Nephron (organoid): ENCODE data around the gene PPIH.
"Not testable (repeated sequence)": the region's sequence is repeated elsewhere in the genome, so short reads cannot be mapped to it uniquely, and the experiment has no call there.

ENCODE experiments used
- H3K27ac Mint-ChIP-seq, 3 experiments: 2 replicates each; pipeline ENCODE4 v1.8.0; 2020; ENCODE audit warnings: mixed read lengths in 3 of 3, mild to moderate bottlenecking in 2 of 3, moderate library complexity in 1 of 3
- H3K27me3 Mint-ChIP-seq: 2 replicates; pipeline ENCODE4 v1.8.0; 2021; ENCODE audit warnings: low read depth, mild to moderate bottlenecking, moderate library complexity, mixed read lengths
- H3K36me3 Mint-ChIP-seq: 2 replicates; pipeline ENCODE4 v1.8.0; 2020; ENCODE audit warnings: low read depth, mixed read lengths
- H3K4me1 Mint-ChIP-seq: 2 replicates; pipeline ENCODE4 v1.8.0; 2020; ENCODE audit warnings: mixed read lengths
- H3K4me3 Mint-ChIP-seq, 3 experiments: 2 replicates each; pipeline ENCODE4 v1.8.0; 2020; ENCODE audit warnings: mild to moderate bottlenecking in 3 of 3, mixed read lengths in 3 of 3, moderate library complexity in 2 of 3
- H3K9me3 Mint-ChIP-seq: 2 replicates; pipeline ENCODE4 v1.8.0; 2020; ENCODE audit warnings: mixed read lengths
- TF ChIP-seq, protein P1 (sequence below), 3 experiments: fragments of 200-600 bp; sonication (generic); IDR thresholded peaks; one replicate each; pipeline ENCODE4 v1.5.0; 2021; ENCODE audit warnings: antibody characterized with exemption in 3 of 3; ENCODE audit not compliant: unreplicated experiment in 3 of 3

Gene PPIH

DNA sequence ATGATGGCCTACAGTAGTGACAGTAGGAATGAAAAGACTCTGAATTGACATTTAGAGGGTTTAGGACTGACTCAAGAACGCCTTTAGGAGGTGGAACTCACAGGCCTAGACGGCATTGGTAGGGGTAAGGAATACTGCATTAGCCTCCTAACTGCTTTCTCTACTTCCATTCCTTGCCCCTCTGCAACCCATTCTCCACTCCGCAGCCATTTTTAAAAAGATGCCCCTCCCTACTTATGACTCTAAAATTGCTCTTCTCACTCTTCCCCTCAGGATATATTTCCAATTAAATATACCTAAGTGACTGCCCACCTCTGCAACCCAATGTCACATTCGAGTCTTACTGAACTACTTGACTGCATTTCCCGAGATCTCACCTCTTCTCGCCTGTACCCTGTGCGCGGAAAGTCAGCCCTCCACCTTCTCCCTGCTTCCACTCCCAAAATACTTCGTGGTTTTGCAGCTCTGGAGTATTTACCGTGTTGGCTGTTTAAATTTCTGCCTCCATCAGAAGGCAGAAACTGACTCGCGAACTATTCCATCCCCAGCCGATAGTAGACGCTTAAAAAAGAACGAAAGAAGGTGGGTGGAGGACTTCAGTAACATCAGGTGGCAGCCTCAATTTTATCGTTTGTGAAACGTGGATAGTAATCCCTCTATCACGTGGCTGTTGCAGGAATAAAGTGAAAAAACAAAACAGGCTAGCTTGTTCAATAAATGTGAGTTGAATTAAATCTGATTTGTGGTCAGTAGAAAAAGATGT, 22.9 kb downstream of the PPIH start:
- peak overlapping the region; percentile 98 to 99 (median 99) for H3K27ac Mint-ChIP-seq
- peaks cover 14% of the 10 kb centered on the region for H3K36me3 Mint-ChIP-seq
- H3K4me3 Mint-ChIP-seq = peak overlapping the region; percentile 95 to 99 (median 98)
- TF ChIP-seq, protein P1, sequence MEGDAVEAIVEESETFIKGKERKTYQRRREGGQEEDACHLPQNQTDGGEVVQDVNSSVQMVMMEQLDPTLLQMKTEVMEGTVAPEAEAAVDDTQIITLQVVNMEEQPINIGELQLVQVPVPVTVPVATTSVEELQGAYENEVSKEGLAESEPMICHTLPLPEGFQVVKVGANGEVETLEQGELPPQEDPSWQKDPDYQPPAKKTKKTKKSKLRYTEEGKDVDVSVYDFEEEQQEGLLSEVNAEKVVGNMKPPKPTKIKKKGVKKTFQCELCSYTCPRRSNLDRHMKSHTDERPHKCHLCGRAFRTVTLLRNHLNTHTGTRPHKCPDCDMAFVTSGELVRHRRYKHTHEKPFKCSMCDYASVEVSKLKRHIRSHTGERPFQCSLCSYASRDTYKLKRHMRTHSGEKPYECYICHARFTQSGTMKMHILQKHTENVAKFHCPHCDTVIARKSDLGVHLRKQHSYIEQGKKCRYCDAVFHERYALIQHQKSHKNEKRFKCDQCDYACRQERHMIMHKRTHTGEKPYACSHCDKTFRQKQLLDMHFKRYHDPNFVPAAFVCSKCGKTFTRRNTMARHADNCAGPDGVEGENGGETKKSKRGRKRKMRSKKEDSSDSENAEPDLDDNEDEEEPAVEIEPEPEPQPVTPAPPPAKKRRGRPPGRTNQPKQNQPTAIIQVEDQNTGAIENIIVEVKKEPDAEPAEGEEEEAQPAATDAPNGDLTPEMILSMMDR (IDR thresholded peaks at IDR 0.05; ENCODE audit: unreplicated experiment in 3 of 3) = no peak
- H3K27me3 Mint-ChIP-seq = no peaks in the 10 kb centered on the region
- no peaks in the 10 kb centered on the region for H3K9me3 Mint-ChIP-seq
- H3K4me1 Mint-ChIP-seq = peaks cover 61% of the 10 kb centered on the region

DNA sequence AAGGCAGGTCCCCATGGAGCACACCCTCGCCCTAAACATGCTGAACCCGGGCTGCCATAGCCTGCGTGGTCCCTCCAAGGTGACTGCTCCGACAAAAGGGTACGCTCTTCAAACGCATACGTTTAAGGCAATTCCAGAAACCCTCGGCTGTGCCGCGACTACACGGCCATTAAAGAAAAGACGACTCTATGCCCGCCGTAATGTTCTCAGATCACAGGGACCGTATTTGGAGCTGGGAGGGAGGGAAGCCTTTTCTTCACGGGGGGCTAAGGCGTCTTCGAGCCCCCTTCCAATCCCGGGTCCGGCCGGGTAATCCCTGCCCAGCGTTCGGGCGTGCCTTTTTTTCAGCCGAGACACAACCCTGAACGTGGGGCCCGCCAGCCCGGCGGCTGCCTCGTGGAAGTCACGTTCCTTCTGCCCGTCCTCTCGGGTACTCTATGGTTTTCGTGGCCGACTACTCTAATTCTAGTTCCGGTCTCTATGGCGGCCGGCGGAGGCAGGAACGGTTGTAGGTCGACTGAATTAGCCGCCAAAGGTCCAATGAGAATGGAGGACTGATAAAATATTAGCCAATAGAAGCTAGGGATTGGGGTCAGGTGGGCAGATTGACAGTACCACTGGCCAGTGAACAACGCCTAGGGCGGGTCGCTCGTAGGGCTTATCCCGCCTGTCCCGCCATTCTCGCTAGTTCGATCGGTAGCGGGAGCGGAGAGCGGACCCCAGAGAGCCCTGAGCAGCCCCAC, 23.7 kb downstream of the PPIH start, which contains the start of gene YBX1:
YBX1 (plus strand) TSS at position 678 of the 743 bp plus-strand sequence. CDS start 148 bp downstream, outside the sequence.
- Mint-ChIP-seq H3K4me1 (peaks cover 69% of the 10 kb centered on the region), H3K36me3 (peaks cover 16% of the 10 kb centered on the region), H3K27ac (peak within 1 kb of the TSS; percentile 98 to 99 (median 99))

DNA sequence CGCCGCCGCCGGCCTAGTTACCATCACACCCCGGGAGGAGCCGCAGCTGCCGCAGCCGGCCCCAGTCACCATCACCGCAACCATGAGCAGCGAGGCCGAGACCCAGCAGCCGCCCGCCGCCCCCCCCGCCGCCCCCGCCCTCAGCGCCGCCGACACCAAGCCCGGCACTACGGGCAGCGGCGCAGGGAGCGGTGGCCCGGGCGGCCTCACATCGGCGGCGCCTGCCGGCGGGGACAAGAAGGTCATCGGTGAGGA, 24.2 kb downstream of the PPIH start:
- H3K27ac Mint-ChIP-seq = peak overlapping the region; percentile 98 to 99 (median 99)
- peak overlapping the region; percentile 95 to 99 (median 98) for H3K4me3 Mint-ChIP-seq
- H3K4me1 Mint-ChIP-seq = peaks cover 72% of the 10 kb centered on the region
- H3K27me3 Mint-ChIP-seq, H3K9me3 Mint-ChIP-seq: not testable (repeated sequence)
- peaks cover 18% of the 10 kb centered on the region for H3K36me3 Mint-ChIP-seq

More for the DNA sequence above, 23.7 kb downstream of the PPIH start, which contains the start of gene YBX1:
- no peaks in the 10 kb centered on the region for H3K27me3 Mint-ChIP-seq
- no peaks in the 10 kb centered on the region for H3K9me3 Mint-ChIP-seq
- H3K4me3 Mint-ChIP-seq = peak within 1 kb of the TSS; percentile 97 to 100 (median 98)
- TF ChIP-seq, protein P1 (IDR thresholded peaks at IDR 0.05; ENCODE audit: unreplicated experiment in 3 of 3) = no peak

DNA sequence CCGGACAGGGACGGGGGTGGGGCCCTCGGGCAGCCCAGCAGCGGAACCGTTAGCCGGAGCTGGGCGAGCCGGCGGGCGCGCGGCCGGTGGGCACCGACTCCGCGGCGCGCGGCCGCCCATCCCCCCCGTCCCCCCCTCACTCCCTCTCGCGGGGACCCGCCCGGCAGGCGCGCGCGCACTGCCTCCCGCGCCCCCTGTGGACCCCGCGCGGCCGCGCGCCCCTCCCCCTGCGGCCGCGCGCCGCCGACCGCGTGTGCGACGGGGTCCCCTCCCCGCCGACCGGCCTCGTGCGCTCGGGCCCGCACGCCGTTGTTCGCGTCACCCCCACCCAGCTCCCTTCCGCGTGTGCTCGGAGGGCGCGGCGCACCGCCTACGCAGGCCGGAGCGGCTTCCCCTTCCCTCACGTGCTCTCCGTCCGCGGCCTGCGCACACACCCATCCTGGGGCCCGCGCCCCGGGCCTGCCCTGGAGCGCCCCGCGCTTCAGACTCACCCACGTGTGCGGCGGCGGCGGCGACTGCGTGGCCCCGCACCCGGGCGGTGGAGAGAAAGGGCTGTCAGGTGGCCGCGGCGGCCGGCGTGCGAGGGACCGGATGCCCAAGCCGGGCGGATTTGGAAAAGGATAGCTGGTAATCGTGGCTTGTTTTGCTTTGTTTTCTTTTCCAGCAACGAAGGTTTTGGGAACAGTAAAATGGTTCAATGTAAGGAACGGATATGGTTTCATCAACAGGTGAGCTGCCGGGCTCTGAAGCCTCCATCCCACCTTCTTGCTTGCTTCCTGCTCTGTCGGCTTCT, 24.7 kb downstream of the PPIH start:
- Mint-ChIP-seq H3K9me3 (no peaks in the 10 kb centered on the region), H3K27me3 (no peaks in the 10 kb centered on the region), H3K36me3 (peaks cover 23% of the 10 kb centered on the region), H3K4me1 (peaks cover 73% of the 10 kb centered on the region), H3K27ac (peak overlapping the region; percentile 87 to 98 (median 95)), H3K4me3 (peak overlapping the region; percentile 94 to 100 (median 97))
- TF ChIP-seq, protein P1 (IDR thresholded peaks at IDR 0.05; ENCODE audit: unreplicated experiment in 3 of 3) = no peak

DNA sequence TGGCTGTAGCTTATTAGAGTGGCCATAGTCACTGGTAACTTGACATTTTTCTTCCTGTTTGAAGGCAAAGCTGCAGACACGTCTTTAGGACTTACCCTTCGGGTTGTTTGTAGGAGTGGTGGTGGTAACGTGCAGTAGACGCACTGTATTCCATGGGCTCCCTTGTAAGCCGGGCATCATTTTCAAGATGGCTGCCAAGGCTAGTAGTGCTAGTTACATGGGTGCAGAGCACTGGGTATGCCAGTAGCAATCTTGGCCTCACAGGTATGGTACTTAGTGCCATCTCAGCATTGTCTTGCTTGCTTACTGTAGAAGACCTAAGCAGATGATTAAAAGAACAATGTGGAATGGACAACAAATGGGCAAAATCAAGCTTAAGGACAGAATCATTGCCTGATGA, 25.9 kb downstream of the PPIH start:
- peak overlapping the region; percentile 94 to 100 (median 97) for H3K4me3 Mint-ChIP-seq
- TF ChIP-seq, protein P1 (IDR thresholded peaks at IDR 0.05; ENCODE audit: unreplicated experiment in 3 of 3) = no peak
- no peaks in the 10 kb centered on the region for H3K27me3 Mint-ChIP-seq
- peaks cover 76% of the 10 kb centered on the region for H3K4me1 Mint-ChIP-seq
- H3K27ac Mint-ChIP-seq = peak overlapping the region; percentile 87 to 95 (median 90)
- peaks cover 26% of the 10 kb centered on the region for H3K36me3 Mint-ChIP-seq
- H3K9me3 Mint-ChIP-seq = no peaks in the 10 kb centered on the region

DNA sequence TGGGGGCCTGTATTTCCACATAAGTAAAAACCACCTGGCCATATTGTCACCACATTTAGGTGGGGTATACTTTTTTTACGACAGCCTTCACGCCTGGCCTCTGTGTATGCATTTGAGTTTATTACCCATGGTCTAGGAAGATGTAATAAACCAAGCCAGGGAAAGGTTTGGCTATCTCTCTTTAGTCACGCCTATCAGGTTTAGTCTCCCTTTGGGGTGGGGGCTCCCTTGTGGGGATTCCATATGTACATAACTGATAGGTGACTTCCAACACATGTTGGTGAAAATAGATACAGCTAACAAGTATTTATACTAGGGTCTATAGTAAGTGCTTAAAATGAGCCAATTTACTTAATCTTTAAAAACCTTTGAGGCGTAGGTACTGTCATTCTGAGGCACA, 28.2 kb downstream of the PPIH start:
- Mint-ChIP-seq H3K4me1 (peaks cover 79% of the 10 kb centered on the region), H3K27me3 (no peaks in the 10 kb centered on the region), H3K36me3 (peaks cover 26% of the 10 kb centered on the region), H3K4me3 (peak overlapping the region in 2 of 3 experiments; percentile 32 to 65), H3K27ac (no peak overlapping the region), H3K9me3 (no peaks in the 10 kb centered on the region)
- TF ChIP-seq, protein P1 (IDR thresholded peaks at IDR 0.05; ENCODE audit: unreplicated experiment in 3 of 3) = no peak
